Endothelial cell of umbilical vein (primary cell): ENCODE data around the gene LHFPL6. TPM values are rescaled to one million over a fixed set of nuclear protein-coding genes. Genes with fewer than 3 reads are reported as not detected.

Source experiments
- BruUV-seq: library from RNA; stranded (reverse); fragments of 400-500 nt; replicated peaks from 2 replicates; lab custom pipeline; 2021; lab: Mats Ljungman, UMichigan
- CTCF ChIA-PET: fragments of 300-600, 350-600 bp; sonication (Branson Sonifier 250); formaldehyde crosslinking; loops from one replicate; lab custom pipeline; 2021; ENCODE audit warnings: antibody characterized with exemption, inconsistent platforms; lab: Charles Lee
- POLR2A ChIA-PET: fragments of 300-600, 350-600 bp; sonication (Branson Sonifier 250); formaldehyde crosslinking; loops from one replicate; lab custom pipeline; 2021; ENCODE audit warnings: antibody characterized with exemption, inconsistent platforms; lab: Charles Lee
- DNase-seq: peaks from one replicate; pipeline ENCODE4 v3.0.0-alpha.2; 2011; ENCODE audit warnings: low read depth, low spot score
- FAIRE-seq: peaks from 2 replicates; lab custom pipeline; 2011; peaks lifted over from hg19 to GRCh38; lab: Jason Lieb, UNC
- H2AFZ ChIP-seq: 2 replicates; pipeline ENCODE4 v1.6.0; 2012; ENCODE audit warnings: low read depth, low read length, control low read depth, inconsistent platforms
- H3K27ac ChIP-seq: 2 replicates; pipeline ENCODE4 v1.5.1; 2011; ENCODE audit warnings: low read depth, mild to moderate bottlenecking, control low read depth, low read length, moderate library complexity; ENCODE audit not compliant: insufficient read depth
- H3K27me3 ChIP-seq, 2 experiments: 2 replicates each; pipeline versions ENCODE4 v1.6.0 to v1.6.1; 2011; ENCODE audit warnings: low read length in 2 of 2, mixed read lengths in 1 of 2; ENCODE audit not compliant: control insufficient read depth in 2 of 2, insufficient read depth in 2 of 2
- H3K36me3 ChIP-seq, 2 experiments: 2 replicates in 1 of 2; 3 replicates in 1 of 2; pipeline ENCODE4 v1.5.1; 2011; ENCODE audit warnings: low read length in 2 of 2, mild to moderate bottlenecking in 1 of 2, moderate library complexity in 1 of 2; ENCODE audit not compliant: control insufficient read depth in 2 of 2, insufficient read depth in 2 of 2; ENCODE audit errors: extremely low read depth in 1 of 2
- H3K4me1 ChIP-seq: 3 replicates; pipeline ENCODE4 v1.5.1; 2011; ENCODE audit warnings: mild to moderate bottlenecking, low read length; ENCODE audit not compliant: control insufficient read depth, insufficient read depth; ENCODE audit errors: extremely low read depth
- H3K4me2 ChIP-seq: 2 replicates; pipeline ENCODE4 v1.6.1; 2011; ENCODE audit warnings: low read length, control low read depth, mixed read lengths; ENCODE audit not compliant: insufficient read depth
- H3K4me3 ChIP-seq, 3 experiments: fragments of 200-600 bp in 1 of 3; sonication (generic), shearing (Covaris generic) in 1 of 3; replicated peaks in 1 of 3; 2 replicates each; pipeline ENCODE4 v1.5.1; 2011 to 2016; ENCODE audit warnings: control low read depth in 3 of 3, low read length in 3 of 3, mild to moderate bottlenecking in 2 of 3, inconsistent platforms in 1 of 3, low read depth in 1 of 3, moderate library complexity in 1 of 3; ENCODE audit not compliant: insufficient read depth in 1 of 3
- H3K79me2 ChIP-seq: 2 replicates; pipeline ENCODE4 v1.6.0; 2012; ENCODE audit warnings: low read length, inconsistent platforms; ENCODE audit not compliant: control insufficient read depth, insufficient read depth
- H3K9ac ChIP-seq: replicated peaks from 2 replicates; pipeline ENCODE3; 2011; ENCODE audit warnings: low read length, control low read depth; ENCODE audit not compliant: insufficient read depth; ENCODE audit errors: extremely low read depth
- H3K9me1 ChIP-seq: replicated peaks from 3 replicates; pipeline ENCODE4 v1.6.0; 2011; ENCODE audit warnings: mild to moderate bottlenecking, low read length; ENCODE audit not compliant: control insufficient read depth, insufficient read depth; ENCODE audit errors: extremely low read depth
- H3K9me3 ChIP-seq: replicated peaks from 2 replicates; pipeline ENCODE4 v1.5.1; 2012; ENCODE audit warnings: low read length, inconsistent platforms; ENCODE audit not compliant: control insufficient read depth, insufficient read depth
- H4K20me1 ChIP-seq: replicated peaks from 2 replicates; pipeline ENCODE3; 2011; ENCODE audit warnings: mild to moderate bottlenecking, low read length; ENCODE audit not compliant: control insufficient read depth, insufficient read depth; ENCODE audit errors: extremely low read depth
- CTCF ChIP-seq, 2 donors: IDR thresholded peaks; 1 replicate in 1 of 2; 2 replicates in 1 of 2; pipeline ENCODE4 v1.5.1; 2011; ENCODE audit warnings: low read length in 2 of 2, mild to moderate bottlenecking in 2 of 2, moderate library complexity in 2 of 2, control low read depth in 1 of 2, inconsistent platforms in 1 of 2, low read depth in 1 of 2; ENCODE audit not compliant: insufficient read depth in 1 of 2; ENCODE audit errors: extremely low read depth in 1 of 2
- EZH2 ChIP-seq: IDR thresholded peaks from 2 replicates; pipeline ENCODE4 v1.6.1; 2012; ENCODE audit warnings: borderline replicate concordance, low read depth, mild to moderate bottlenecking, moderate library complexity, low read length, inconsistent platforms; ENCODE audit not compliant: severe bottlenecking
- FOS ChIP-seq: IDR thresholded peaks from 2 replicates; pipeline ENCODE4 v1.6.1; 2011; ENCODE audit warnings: mild to moderate bottlenecking, low read length, moderate library complexity, borderline replicate concordance; ENCODE audit not compliant: insufficient read depth
- GATA2 ChIP-seq: IDR thresholded peaks from 2 replicates; pipeline ENCODE4 v1.7.0; 2011; ENCODE audit warnings: low read depth, mild to moderate bottlenecking, moderate library complexity, mixed read lengths, low read length; ENCODE audit not compliant: insufficient read length, insufficient read depth
- JUN ChIP-seq: IDR thresholded peaks from 2 replicates; pipeline ENCODE4 v1.6.1; 2011; ENCODE audit warnings: borderline replicate concordance, low read depth; ENCODE audit not compliant: insufficient read length, insufficient read depth
- MYC ChIP-seq: IDR thresholded peaks from one replicate; pipeline ENCODE4 v1.6.1; 2011; ENCODE audit warnings: mild to moderate bottlenecking, low read depth, low read length
- POLR2A ChIP-seq: IDR thresholded peaks from 2 replicates; pipeline ENCODE4 v1.6.1; 2012; ENCODE audit warnings: low read depth, mild to moderate bottlenecking, control low read depth, low read length
- POLR2AphosphoS5 ChIP-seq: IDR thresholded peaks from 2 replicates; pipeline ENCODE4 v1.6.1; 2012; ENCODE audit warnings: low read depth, mild to moderate bottlenecking, control low read depth, low read length, moderate library complexity; ENCODE audit not compliant: insufficient read depth
- dilution Hi-C: fragments of 300-500 bp; cut with MboI; formaldehyde crosslinking; loops from one replicate; pipeline ENCODE4 v1.15.0; 2019; ENCODE audit warnings: low sequenced_read_pairs; ENCODE audit not compliant: extremely low pct_ligation_motif_present
- intact Hi-C: fragments of 100-400 bp; cut with micrococcal nuclease; formaldehyde crosslinking; loops from one replicate; pipeline ENCODE4 v1.10.0; 2022
- polyA plus RNA-seq, 4 experiments: library from polyadenylated mRNA; depleted of rRNA in 3 of 4; stranded (reverse) in 3 of 4; unstranded in 1 of 4; fragments of >200 nt; gene quantifications; 2 replicates each; pipeline versions ENCODE4 v1.2.1 to v1.2.3, GENCODE V29; 2011 to 2012; ENCODE audit warnings: missing spikeins in 1 of 4
- total RNA-seq: library from RNA; stranded (reverse); gene quantifications from 2 replicates; pipeline ENCODE4 v1.2.3, GENCODE V29; 2021
- TF ChIP-seq, protein P1 (sequence below): IDR thresholded peaks from 2 replicates; pipeline ENCODE4 v1.6.1; 2011; ENCODE audit not compliant: insufficient read depth, insufficient read length

The LHFPL6 gene
- total and polyA plus RNA-seq, 2 donors (not counting 3 experiments of a cell fraction or from before 2014, with no cell fraction given), result 17.5 to 19.4 TPM

- TF ChIP-seq CTCF (IDR thresholded peaks at IDR 0.05; ENCODE audit: extremely low read depth in 1 of 2, insufficient read depth in 1 of 2, low read depth in 1 of 2, low read length in 2 of 2) (no peak), POLR2A (no peak), GATA2 (no peak), MYC (no peak), POLR2AphosphoS5 (no peak), EZH2 (no peak), JUN (no peak), FOS (no peak)
- TF ChIP-seq, protein P1, sequence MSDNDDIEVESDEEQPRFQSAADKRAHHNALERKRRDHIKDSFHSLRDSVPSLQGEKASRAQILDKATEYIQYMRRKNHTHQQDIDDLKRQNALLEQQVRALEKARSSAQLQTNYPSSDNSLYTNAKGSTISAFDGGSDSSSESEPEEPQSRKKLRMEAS, result no peak
- DNase-seq, result no peak
- no TSS peak for BruUV-seq
- Histone ChIP-seq H3K27me3 (no peaks in the 10 kb centered on the region), H3K9me1 (no peaks in the 10 kb centered on the region), H3K4me3 (peak overlapping the region; percentile 63 to 70 (median 69)), H2AFZ (peak overlapping the region; percentile 92), H3K79me2 (peaks cover 3% of the 10 kb centered on the region), H3K9me3 (no peaks in the 10 kb centered on the region), H3K36me3 (no peaks in the 10 kb centered on the region), H3K27ac (peak overlapping the region; percentile 56), H3K9ac (peak overlapping the region; percentile 74), H3K4me2 (peak overlapping the region; percentile 88), H4K20me1 (no peaks in the 10 kb centered on the region), H3K4me1 (peaks cover 25% of the 10 kb centered on the region)
- FAIRE-seq, result no peak
- POLR2A ChIA-PET, result interaction anchor here (0.9 to 2.0 kb wide), 2 partner anchors 14 to 187 kb away, joined by 4 read pairs; no protein-coding TSS in a partner anchor
- dilution Hi-C loops (no loop called here), intact Hi-C loops (loop anchor here (1.0 to 5.0 kb wide), 5 partner anchors 37 to 565 kb away; partner anchors contain the start of genes NHLRC3 and PROSER1)
- CTCF ChIA-PET, result interaction anchor here (0.9 to 3.3 kb wide), 9 partner anchors 10 to 458 kb away, joined by 3 to 44 read pairs (median 7); no protein-coding TSS in a partner anchor
Measured at GRCh38 chr13:39602277-39602613, 748 bp downstream of the LHFPL6 start.
